ENCODE measurements around the gene TFF1.
A peak's percentile ranks its signal among the peaks of the same experiment; 100 is the strongest.

Gene TFF1

DNA sequence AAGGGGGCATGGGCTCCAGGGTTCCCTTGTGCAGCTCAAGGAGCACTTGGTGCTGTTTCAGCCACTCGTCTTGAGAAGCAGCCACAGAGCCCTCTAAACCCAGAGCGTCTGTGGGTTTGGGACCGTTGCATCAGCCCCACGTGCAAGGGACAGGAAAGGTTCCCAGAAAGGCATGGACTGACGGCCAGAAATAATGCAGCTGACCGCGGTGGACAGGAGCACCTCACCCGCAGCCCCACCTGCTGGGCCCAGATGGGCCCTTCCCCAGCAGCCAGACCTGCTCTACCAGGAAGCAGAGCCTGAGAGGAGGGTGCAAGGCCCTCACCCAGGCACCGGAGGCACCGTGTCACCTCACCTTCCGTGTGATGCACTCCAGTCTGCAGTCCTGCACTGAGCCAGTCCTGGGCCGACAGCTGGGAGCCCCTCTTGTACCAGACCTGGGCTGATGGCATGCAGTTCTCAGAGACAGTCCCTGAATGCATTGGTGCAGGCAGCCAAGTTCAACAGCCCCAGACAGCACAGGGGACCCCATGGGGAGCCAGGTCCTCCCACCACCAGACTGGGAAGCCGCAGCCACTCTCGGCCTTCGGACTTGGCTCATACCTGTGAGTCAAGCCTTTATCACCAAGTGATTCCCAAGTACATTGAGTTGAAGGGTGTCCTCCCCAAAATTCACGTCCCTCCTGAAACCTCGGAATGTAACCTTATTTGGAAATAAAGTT is 46.3 kb downstream of the TFF1 start:
- CTCF ChIA-PET, result interaction anchor here (1.0 to 1.9 kb wide), 2 partner anchors 10 kb away, joined by 3 to 13 read pairs; no protein-coding TSS in a partner anchor
- H3K4me3 ChIP-seq (ENCODE audit: low read depth, low read length), result no peak overlapping the region
- POLR2A ChIA-PET, result no interaction called here
- H3K27ac ChIP-seq (ENCODE audit: extremely low read depth, low read depth, low read length), result no peak overlapping the region
- no peaks in the 10 kb centered on the region for H3K36me3 ChIP-seq (ENCODE audit: control insufficient read depth in 2 of 2, insufficient read depth in 1 of 2, low read length in 2 of 2)
- H3K4me1 ChIP-seq (ENCODE audit: control insufficient read depth, insufficient read depth, low read length), result no peaks in the 10 kb centered on the region
- H3K9me3 ChIP-seq (ENCODE audit: control insufficient read depth, insufficient read depth, low read depth, low read length), result no peaks in the 10 kb centered on the region
- no peak for TF ChIP-seq ZNF174 (tag by site-specific recombination; IDR thresholded peaks at IDR 0.05)
- TF ChIP-seq ZNF112 (tag by site-specific recombination; IDR thresholded peaks at IDR 0.05), result no peak
- no peak for TF ChIP-seq ZBTB8A (tag by site-specific recombination; IDR thresholded peaks at IDR 0.05)
- no peak for TF ChIP-seq ZBTB44 (tag by site-specific recombination; IDR thresholded peaks at IDR 0.05)
- no peak for TF ChIP-seq ZFHX2 (tag by site-specific recombination; conservative IDR thresholded peaks at IDR 0.05)
- no peak for TF ChIP-seq ZNF292 (tag by site-specific recombination; IDR thresholded peaks at IDR 0.05; ENCODE audit: borderline replicate concordance, low read depth)
- no peak for TF ChIP-seq SP3 (tag by site-specific recombination; IDR thresholded peaks at IDR 0.05)

- POLR2A ChIA-PET, result interaction anchor here (1.4 kb wide), 1 partner anchor 10 kb away, joined by 6 read pairs; no protein-coding TSS in a partner anchor
Observed at GRCh38 chr21:42319376-42319775, 47.0 kb downstream of the TFF1 start.

GRCh38 chr21:42317826-42318746 is 48.2 kb downstream of the TFF1 start:
- TF ChIP-seq ZNF544 (tag by site-specific recombination; IDR thresholded peaks at IDR 0.05) (no peak), ZNF639 (tag by site-specific recombination; IDR thresholded peaks at IDR 0.05) (no peak), KLF10 (tag by site-specific recombination; IDR thresholded peaks at IDR 0.05) (no peak), ZNF37A (tag by site-specific recombination; IDR thresholded peaks at IDR 0.05) (no peak), ZNF501 (tag by site-specific recombination; IDR thresholded peaks at IDR 0.05) (no peak), ZNF791 (tag by site-specific recombination; IDR thresholded peaks at IDR 0.05) (no peak), ZBTB20 (tag by site-specific recombination; IDR thresholded peaks at IDR 0.05) (no peak)
- CTCF ChIA-PET, result interaction anchor here (1.9 kb wide), 1 partner anchor 8 kb away, joined by 13 read pairs; no protein-coding TSS in a partner anchor
- no peaks in the 10 kb centered on the region for H3K4me1 ChIP-seq (ENCODE audit: control insufficient read depth, insufficient read depth, low read length)
- POLR2A ChIA-PET, result interaction anchor here (1.4 kb wide), 1 partner anchor 9 kb away, joined by 6 read pairs; no protein-coding TSS in a partner anchor
- no peak overlapping the region for H3K27ac ChIP-seq (ENCODE audit: extremely low read depth, low read depth, low read length)
- H3K4me3 ChIP-seq (ENCODE audit: low read depth, low read length), result no peak overlapping the region
- H3K9me3 ChIP-seq (ENCODE audit: control insufficient read depth, insufficient read depth, low read depth, low read length), result no peaks in the 10 kb centered on the region
- H3K36me3 ChIP-seq (ENCODE audit: control insufficient read depth in 2 of 2, insufficient read depth in 1 of 2, low read length in 2 of 2), result no peaks in the 10 kb centered on the region

More at GRCh38 chr21:42319376-42319775, 47.0 kb downstream of the TFF1 start:
- Histone ChIP-seq H3K4me3 (ENCODE audit: low read depth, low read length) (no peak overlapping the region), H3K27ac (ENCODE audit: extremely low read depth, low read depth, low read length) (no peak overlapping the region), H3K4me1 (ENCODE audit: control insufficient read depth, insufficient read depth, low read length) (no peaks in the 10 kb centered on the region), H3K36me3 (ENCODE audit: control insufficient read depth in 2 of 2, insufficient read depth in 1 of 2, low read length in 2 of 2) (no peaks in the 10 kb centered on the region), H3K9me3 (ENCODE audit: control insufficient read depth, insufficient read depth, low read depth, low read length) (no peaks in the 10 kb centered on the region)
- CTCF ChIA-PET, result interaction anchor here (1.9 kb wide), 1 partner anchor 9 kb away, joined by 13 read pairs; no protein-coding TSS in a partner anchor
- TF ChIP-seq ZNF660 (tag by site-specific recombination; IDR thresholded peaks at IDR 0.05) (no peak), ZNF555 (tag by site-specific recombination; conservative IDR thresholded peaks at IDR 0.05) (no peak), EGR2 (tag by site-specific recombination; IDR thresholded peaks at IDR 0.05; ENCODE audit: low read depth) (peak; percentile 80), ZFHX2 (tag by site-specific recombination; conservative IDR thresholded peaks at IDR 0.05) (peak; percentile 52), ZNF423 (tag by site-specific recombination; IDR thresholded peaks at IDR 0.05) (0 out of 2 replicates have a peak, but pooled peaks have one; percentile 26), ZSCAN23 (tag by site-specific recombination; IDR thresholded peaks at IDR 0.05) (no peak)
